IMR-90 (cell line): ENCODE results near the gene PTPRN2. TPM values are rescaled to one million over a fixed set of nuclear protein-coding genes. Genes with fewer than 3 reads are reported as not detected.

Source experiments
- ATAC-seq: fragments of 200-7000 bp; cut with Tn5 transposase; 2 replicates; pipeline ENCODE4 v1.9.1; 2020; ENCODE audit warnings: low read depth, mild to moderate bottlenecking, moderate library complexity
- BruUV-seq: library from RNA; stranded (reverse); fragments of 400-500 nt; replicated peaks from 2 replicates; lab custom pipeline; 2021; lab: Mats Ljungman, UMichigan
- CTCF ChIA-PET: fragments of 300-600 bp; formaldehyde crosslinking; extraction: SDS; loops from one replicate; lab custom pipeline; 2021; ENCODE audit warnings: antibody characterized with exemption; lab: Yijun Ruan, JAX
- POLR2A ChIA-PET: fragments of 300-600 bp; sonication (Branson Sonifier 250); formaldehyde crosslinking; loops from one replicate; lab custom pipeline; 2022; ENCODE audit warnings: antibody characterized with exemption; ENCODE audit not compliant: unreplicated experiment; lab: Charles Lee
- DNase-seq: peaks from one replicate; pipeline ENCODE4 v3.0.0; 2013
- H2AFZ ChIP-seq: replicated peaks from 2 replicates; pipeline ENCODE3; 2013; ENCODE audit warnings: low read length, mild to moderate bottlenecking; ENCODE audit not compliant: poor library complexity
- H2AK5ac ChIP-seq: 2 replicates; pipeline ENCODE4 v1.6.1; 2013; ENCODE audit warnings: low read depth, low read length, inconsistent platforms
- H2AK9ac ChIP-seq: replicated peaks from 2 replicates; pipeline ENCODE3; 2013; ENCODE audit warnings: mild to moderate bottlenecking, low read depth, low read length, moderate library complexity; ENCODE audit not compliant: poor library complexity
- H2BK120ac ChIP-seq: 2 replicates; pipeline ENCODE4 v1.6.1; 2013; ENCODE audit warnings: low read depth, low read length, inconsistent platforms
- H2BK15ac ChIP-seq: 3 replicates; pipeline ENCODE4 v1.6.1; 2013; ENCODE audit warnings: low read depth, low read length, inconsistent platforms
- H2BK20ac ChIP-seq: 2 replicates; pipeline ENCODE4 v1.6.1; 2013; ENCODE audit warnings: low read depth, mild to moderate bottlenecking, inconsistent platforms, low read length, moderate library complexity
- H2BK5ac ChIP-seq: 2 replicates; pipeline ENCODE4 v1.6.1; 2013; ENCODE audit warnings: mild to moderate bottlenecking, low read depth, low read length, inconsistent platforms; ENCODE audit not compliant: poor library complexity, severe bottlenecking
- H3K14ac ChIP-seq: replicated peaks from 2 replicates; pipeline ENCODE4 v1.6.1; 2013; ENCODE audit warnings: low read depth, low read length, inconsistent platforms
- H3K18ac ChIP-seq: 2 replicates; pipeline ENCODE4 v1.6.1; 2013; ENCODE audit warnings: low read depth, low read length, control low read depth
- H3K23ac ChIP-seq: 2 replicates; pipeline ENCODE4 v1.6.1; 2013; ENCODE audit warnings: low read depth, low read length, inconsistent platforms
- H3K27ac ChIP-seq: 2 replicates; pipeline ENCODE4 v1.5.1; 2013; ENCODE audit warnings: mild to moderate bottlenecking, control low read depth, low read length; ENCODE audit not compliant: insufficient read depth
- H3K27me3 ChIP-seq: 2 replicates; pipeline ENCODE4 v1.6.1; 2013; ENCODE audit warnings: low read length; ENCODE audit not compliant: control insufficient read depth, insufficient read depth
- H3K36me3 ChIP-seq: 2 replicates; pipeline ENCODE4 v1.6.1; 2013; ENCODE audit warnings: low read length, mixed read lengths; ENCODE audit not compliant: control insufficient read depth, insufficient read depth
- H3K4ac ChIP-seq: 2 replicates; pipeline ENCODE4 v1.6.1; 2013; ENCODE audit warnings: low read depth, low read length, inconsistent platforms
- H3K4me1 ChIP-seq: 2 replicates; pipeline ENCODE4 v1.6.1; 2013; ENCODE audit warnings: low read length, mixed read lengths; ENCODE audit not compliant: control insufficient read depth, insufficient read depth
- H3K4me2 ChIP-seq: 2 replicates; pipeline ENCODE4 v1.6.1; 2013; ENCODE audit warnings: low read depth, mild to moderate bottlenecking, control low read depth, low read length, moderate library complexity
- H3K4me3 ChIP-seq: 2 replicates; pipeline ENCODE4 v1.5.1; 2013; ENCODE audit warnings: low read depth, mild to moderate bottlenecking, control low read depth, low read length, moderate library complexity; ENCODE audit not compliant: insufficient read depth
- H3K56ac ChIP-seq: 2 replicates; pipeline ENCODE4 v1.6.1; 2013; ENCODE audit warnings: low read length, inconsistent platforms; ENCODE audit not compliant: insufficient read depth; ENCODE audit errors: extremely low read depth
- H3K79me1 ChIP-seq, 2 experiments: 2 replicates each; pipeline ENCODE4 v1.6.1; 2013; ENCODE audit warnings: low read length in 2 of 2, inconsistent platforms in 1 of 2, low read depth in 1 of 2
- H3K9ac ChIP-seq: 2 replicates; pipeline ENCODE4 v1.6.1; 2013; ENCODE audit warnings: low read depth, low read length, control low read depth
- H3K9me1 ChIP-seq: 2 replicates; pipeline ENCODE4 v1.6.1; 2013; ENCODE audit warnings: low read length, inconsistent platforms; ENCODE audit not compliant: insufficient read depth
- H3K9me3 ChIP-seq: 2 replicates; pipeline ENCODE4 v1.6.1; 2013; ENCODE audit warnings: low read length; ENCODE audit not compliant: control insufficient read depth, insufficient read depth
- H4K20me1 ChIP-seq: 2 replicates; pipeline ENCODE4 v1.6.1; 2013; ENCODE audit warnings: low read length, inconsistent platforms; ENCODE audit not compliant: insufficient read depth
- H4K5ac ChIP-seq: 2 replicates; pipeline ENCODE4 v1.6.1; 2013; ENCODE audit warnings: mild to moderate bottlenecking, low read depth, low read length, control low read depth
- H4K8ac ChIP-seq, 2 experiments: 2 replicates each; pipeline ENCODE4 v1.6.1; 2013; ENCODE audit warnings: low read depth in 2 of 2, low read length in 2 of 2, control low read depth in 1 of 2, inconsistent platforms in 1 of 2
- H4K91ac ChIP-seq: 2 replicates; pipeline ENCODE4 v1.6.1; 2013; ENCODE audit warnings: low read depth, low read length, inconsistent platforms; ENCODE audit not compliant: insufficient read depth
- BHLHE40 ChIP-seq: fragments of 150-350 bp; IDR thresholded peaks from 2 replicates; pipeline ENCODE4 v1.6.1; 2016; ENCODE audit warnings: mild to moderate bottlenecking, low read depth, low read length
- CEBPB ChIP-seq: IDR thresholded peaks from 2 replicates; pipeline ENCODE4 v1.6.1; 2012; ENCODE audit warnings: low read depth, low read length, improper control_type of control experiment
- FOS ChIP-seq: fragments of 150-350 bp; IDR thresholded peaks from 2 replicates; pipeline ENCODE4 v1.6.1; 2016; ENCODE audit warnings: low read depth, low read length
- MAZ ChIP-seq: IDR thresholded peaks from 2 replicates; pipeline ENCODE4 v1.6.1; 2012; ENCODE audit warnings: low read depth, mild to moderate bottlenecking, low read length, improper control_type of control experiment, moderate library complexity, borderline replicate concordance
- MXI1 ChIP-seq: IDR thresholded peaks from 2 replicates; pipeline ENCODE4 v1.6.1; 2012; ENCODE audit warnings: low read depth, mild to moderate bottlenecking, low read length, moderate library complexity, borderline replicate concordance
- NFE2L2 ChIP-seq: fragments of 150-350 bp; IDR thresholded peaks from 2 replicates; pipeline ENCODE4 v1.6.1; 2016; ENCODE audit warnings: low read depth, mild to moderate bottlenecking, low read length
- POLR2A ChIP-seq: IDR thresholded peaks from 2 replicates; pipeline ENCODE4 v1.6.1; 2012; ENCODE audit warnings: mild to moderate bottlenecking, low read depth, low read length
- RFX5 ChIP-seq: IDR thresholded peaks from 2 replicates; pipeline ENCODE4 v1.8.0; 2012; ENCODE audit warnings: low read depth, mild to moderate bottlenecking, low read length, moderate library complexity
- SMC3 ChIP-seq: fragments of 150-350 bp; IDR thresholded peaks from 2 replicates; pipeline ENCODE4 v1.6.1; 2016; ENCODE audit warnings: low read depth, mild to moderate bottlenecking, antibody characterized with exemption, low read length, moderate library complexity
- WGBS, 2 experiments: methylation state at CpG; one replicate each; pipeline versions ENCODE4 v1.1.5 to v1.1.7; 2013; ENCODE audit warnings: missing lambda C conversion rate in 2 of 2; ENCODE audit not compliant: insufficient read length in 1 of 2; ENCODE audit errors: extremely low coverage in 2 of 2; 5-methylcytosine and 5-hydroxymethylcytosine counted together
- dilution Hi-C: fragments of 300-500 bp; cut with HindIII; formaldehyde crosslinking; loops from one replicate; pipeline ENCODE4 v1.14.3; 2018; ENCODE audit warnings: low sequenced_read_pairs; ENCODE audit not compliant: unreplicated experiment
- in situ Hi-C: fragments of 300-500 bp; cut with MboI; formaldehyde crosslinking; loops from 3 replicates; pipeline ENCODE4 v1.14.3; 2019; ENCODE audit warnings: low sequenced_read_pairs, inconsistent platforms, mixed read lengths
- intact Hi-C: fragments of 100-400 bp; cut with micrococcal nuclease; formaldehyde crosslinking; loops from 2 replicates; pipeline ENCODE4 v1.10.0; 2022
- polyA plus RNA-seq, 3 experiments: library from polyadenylated mRNA; depleted of rRNA; stranded (reverse); fragments of >200 nt; gene quantifications; 2 replicates each; pipeline ENCODE4 v1.2.3, GENCODE V29; 2012; ENCODE audit warnings: low replicate concordance in 1 of 3
- total RNA-seq: library from RNA; depleted of rRNA; stranded (reverse); fragments of >200 nt; gene quantifications from 2 replicates; pipeline ENCODE4 v1.2.3, GENCODE V29; 2012
- TF ChIP-seq, protein P1 (sequence below): fragments of 150-350 bp; IDR thresholded peaks from 2 replicates; pipeline ENCODE4 v1.6.1; 2017; ENCODE audit warnings: mild to moderate bottlenecking, antibody characterized with exemption, low read length, low read depth
- TF ChIP-seq, protein P2 (sequence below): fragments of 150-350 bp; IDR thresholded peaks from 2 replicates; pipeline ENCODE4 v1.6.1; 2016; ENCODE audit warnings: low read depth, mild to moderate bottlenecking, low read length, moderate library complexity, borderline replicate concordance

PTPRN2 gene
- total and polyA plus RNA-seq, 2 of the 4 experiments (the other 2 are of a cell fraction) = 0.03 TPM; not detected in 1

DNA sequence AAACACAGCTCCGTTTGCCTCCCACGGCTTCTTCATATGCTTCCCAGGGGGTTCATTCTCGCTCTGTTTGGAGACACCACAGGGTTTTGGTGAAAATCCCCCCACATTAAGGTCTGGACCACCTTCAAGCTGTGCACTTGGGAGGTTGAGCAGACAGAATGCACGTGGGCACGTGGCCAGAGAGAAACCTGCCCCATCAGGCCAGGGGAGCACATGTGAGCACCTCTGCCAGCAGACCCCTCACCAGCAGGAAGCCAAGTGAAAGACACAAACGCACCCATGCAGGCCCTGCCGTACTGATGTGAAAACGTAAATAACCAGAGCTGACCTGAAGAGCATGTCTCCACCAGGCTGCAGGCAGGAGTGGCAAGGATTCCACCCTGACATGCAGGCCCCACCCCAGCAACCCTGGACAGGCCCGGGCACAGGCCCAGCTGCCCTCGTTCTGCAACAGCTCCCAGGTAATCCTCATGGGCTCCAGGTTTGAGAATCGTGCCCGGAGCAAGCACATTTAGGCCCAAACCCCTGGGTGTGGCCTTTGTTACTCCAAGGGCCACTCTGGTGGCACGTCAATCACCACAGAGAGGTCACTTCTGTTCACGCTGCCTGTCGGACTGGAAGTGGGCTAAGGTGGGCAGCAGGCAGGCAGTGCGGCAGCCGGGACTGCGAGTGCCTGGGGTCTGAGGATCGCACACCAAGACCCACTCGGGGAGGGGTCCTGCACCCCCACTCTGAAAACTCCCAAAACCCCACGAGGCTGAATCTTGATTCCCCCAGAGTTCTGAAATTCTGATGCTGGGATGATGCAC lies 184.4 kb downstream of the PTPRN2 start:
- Histone ChIP-seq H2AK9ac (no peak overlapping the region), H2BK15ac (no peak overlapping the region), H4K20me1 (no peaks in the 10 kb centered on the region), H3K9ac (no peak overlapping the region), H4K91ac (no peak overlapping the region), H4K8ac (no peak overlapping the region), H3K9me1 (no peaks in the 10 kb centered on the region), H2BK20ac (no peak overlapping the region), H3K36me3 (no peaks in the 10 kb centered on the region), H2BK120ac (no peak overlapping the region), H2AFZ (peak overlapping the region; percentile 21), H3K4me1 (no peaks in the 10 kb centered on the region), H3K27me3 (no peaks in the 10 kb centered on the region), H3K4me2 (no peak overlapping the region), H2AK5ac (no peak overlapping the region), H3K14ac (no peak overlapping the region), H3K4me3 (no peak overlapping the region), H2BK5ac (no peak overlapping the region), H3K79me1 (no peaks in the 10 kb centered on the region), H3K9me3 (peaks cover 42% of the 10 kb centered on the region), H3K27ac (no peak overlapping the region), H3K18ac (no peak overlapping the region), H4K5ac (no peak overlapping the region), H3K4ac (no peak overlapping the region), H3K23ac (no peak overlapping the region), H3K56ac (no peak overlapping the region)
- TF ChIP-seq, protein P1, sequence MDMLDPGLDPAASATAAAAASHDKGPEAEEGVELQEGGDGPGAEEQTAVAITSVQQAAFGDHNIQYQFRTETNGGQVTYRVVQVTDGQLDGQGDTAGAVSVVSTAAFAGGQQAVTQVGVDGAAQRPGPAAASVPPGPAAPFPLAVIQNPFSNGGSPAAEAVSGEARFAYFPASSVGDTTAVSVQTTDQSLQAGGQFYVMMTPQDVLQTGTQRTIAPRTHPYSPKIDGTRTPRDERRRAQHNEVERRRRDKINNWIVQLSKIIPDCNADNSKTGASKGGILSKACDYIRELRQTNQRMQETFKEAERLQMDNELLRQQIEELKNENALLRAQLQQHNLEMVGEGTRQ = no peak
- TF ChIP-seq FOS (no peak), POLR2A (no peak), MXI1 (no peak), BHLHE40 (no peak), MAZ (no peak), NFE2L2 (no peak), RFX5 (no peak), CEBPB (no peak), SMC3 (no peak)
- TF ChIP-seq, protein P2, sequence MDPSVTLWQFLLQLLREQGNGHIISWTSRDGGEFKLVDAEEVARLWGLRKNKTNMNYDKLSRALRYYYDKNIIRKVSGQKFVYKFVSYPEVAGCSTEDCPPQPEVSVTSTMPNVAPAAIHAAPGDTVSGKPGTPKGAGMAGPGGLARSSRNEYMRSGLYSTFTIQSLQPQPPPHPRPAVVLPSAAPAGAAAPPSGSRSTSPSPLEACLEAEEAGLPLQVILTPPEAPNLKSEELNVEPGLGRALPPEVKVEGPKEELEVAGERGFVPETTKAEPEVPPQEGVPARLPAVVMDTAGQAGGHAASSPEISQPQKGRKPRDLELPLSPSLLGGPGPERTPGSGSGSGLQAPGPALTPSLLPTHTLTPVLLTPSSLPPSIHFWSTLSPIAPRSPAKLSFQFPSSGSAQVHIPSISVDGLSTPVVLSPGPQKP = no peak
- BruUV-seq = no TSS peak
- WGBS, 2 experiments = 37% methylated on average over 7 of the region's 21 CpGs; no CpG with 5 or more reads in 1 of the 2 experiments
- dilution Hi-C loops (no loop called here), intact Hi-C loops (no loop called here), in situ Hi-C loops (no loop called here)
- CTCF ChIA-PET = no interaction called here
- DNase-seq (no peak), ATAC-seq (no peak)
- POLR2A ChIA-PET = no interaction called here
